A673 (cell line): Measurements from ENCODE around the gene SPSB4.

Experiments
- EZH2 ChIP-seq: fragments of 200-600 bp; sonication (generic); IDR thresholded peaks from 2 replicates; pipeline ENCODE4 v1.6.1; 2017; ENCODE audit warnings: borderline replicate concordance, low read depth, mild to moderate bottlenecking, mixed read lengths, antibody characterized with exemption, low read length; ENCODE audit not compliant: poor library complexity, severe bottlenecking
- TF ChIP-seq, protein P1 (sequence below): fragments of 300-800, 200-600 bp; sonication (generic); conservative IDR thresholded peaks from 2 replicates; pipeline ENCODE4 v1.5.1; 2017; ENCODE audit warnings: low read depth, mild to moderate bottlenecking, antibody characterized with exemption, low read length, moderate library complexity, mixed read lengths

GRCh38 chr3:141083836-141084649, 32.9 kb downstream of the SPSB4 start:
- TF ChIP-seq, protein P1, sequence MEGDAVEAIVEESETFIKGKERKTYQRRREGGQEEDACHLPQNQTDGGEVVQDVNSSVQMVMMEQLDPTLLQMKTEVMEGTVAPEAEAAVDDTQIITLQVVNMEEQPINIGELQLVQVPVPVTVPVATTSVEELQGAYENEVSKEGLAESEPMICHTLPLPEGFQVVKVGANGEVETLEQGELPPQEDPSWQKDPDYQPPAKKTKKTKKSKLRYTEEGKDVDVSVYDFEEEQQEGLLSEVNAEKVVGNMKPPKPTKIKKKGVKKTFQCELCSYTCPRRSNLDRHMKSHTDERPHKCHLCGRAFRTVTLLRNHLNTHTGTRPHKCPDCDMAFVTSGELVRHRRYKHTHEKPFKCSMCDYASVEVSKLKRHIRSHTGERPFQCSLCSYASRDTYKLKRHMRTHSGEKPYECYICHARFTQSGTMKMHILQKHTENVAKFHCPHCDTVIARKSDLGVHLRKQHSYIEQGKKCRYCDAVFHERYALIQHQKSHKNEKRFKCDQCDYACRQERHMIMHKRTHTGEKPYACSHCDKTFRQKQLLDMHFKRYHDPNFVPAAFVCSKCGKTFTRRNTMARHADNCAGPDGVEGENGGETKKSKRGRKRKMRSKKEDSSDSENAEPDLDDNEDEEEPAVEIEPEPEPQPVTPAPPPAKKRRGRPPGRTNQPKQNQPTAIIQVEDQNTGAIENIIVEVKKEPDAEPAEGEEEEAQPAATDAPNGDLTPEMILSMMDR: no peak
- no peak for TF ChIP-seq EZH2
